Effector CD8-positive, alpha-beta T cell (primary cell): ENCODE measurements around the gene B4GALT5.

Source experiments
- DNase-seq: peaks from one replicate; lab custom pipeline; 2025; lab: John Stamatoyannopoulos, UW

The B4GALT5 gene

DNA sequence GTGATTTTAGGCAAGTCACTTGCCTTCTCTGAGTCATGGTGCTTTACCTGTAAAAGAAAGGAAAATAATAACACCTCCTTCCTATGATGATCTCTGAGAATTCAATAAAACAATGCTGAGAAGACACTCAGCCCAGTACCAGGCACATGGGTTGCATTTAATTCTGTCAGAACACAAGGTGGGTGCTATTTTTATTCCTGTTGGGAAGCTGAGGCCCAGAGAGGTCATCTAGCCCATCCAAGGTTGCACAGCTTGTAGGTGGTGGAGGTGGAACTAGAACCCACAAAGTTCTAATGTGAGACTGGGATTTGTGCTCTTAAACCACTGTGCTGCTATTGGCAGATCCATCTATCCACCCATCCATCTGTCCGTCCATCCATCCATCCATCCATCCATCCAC is 106.1 kb downstream of the B4GALT5 start:
- no peak for DNase-seq

GRCh38 chr20:49603209-49603627 is 110.5 kb downstream of the B4GALT5 start:
- DNase-seq, result no peak

DNA sequence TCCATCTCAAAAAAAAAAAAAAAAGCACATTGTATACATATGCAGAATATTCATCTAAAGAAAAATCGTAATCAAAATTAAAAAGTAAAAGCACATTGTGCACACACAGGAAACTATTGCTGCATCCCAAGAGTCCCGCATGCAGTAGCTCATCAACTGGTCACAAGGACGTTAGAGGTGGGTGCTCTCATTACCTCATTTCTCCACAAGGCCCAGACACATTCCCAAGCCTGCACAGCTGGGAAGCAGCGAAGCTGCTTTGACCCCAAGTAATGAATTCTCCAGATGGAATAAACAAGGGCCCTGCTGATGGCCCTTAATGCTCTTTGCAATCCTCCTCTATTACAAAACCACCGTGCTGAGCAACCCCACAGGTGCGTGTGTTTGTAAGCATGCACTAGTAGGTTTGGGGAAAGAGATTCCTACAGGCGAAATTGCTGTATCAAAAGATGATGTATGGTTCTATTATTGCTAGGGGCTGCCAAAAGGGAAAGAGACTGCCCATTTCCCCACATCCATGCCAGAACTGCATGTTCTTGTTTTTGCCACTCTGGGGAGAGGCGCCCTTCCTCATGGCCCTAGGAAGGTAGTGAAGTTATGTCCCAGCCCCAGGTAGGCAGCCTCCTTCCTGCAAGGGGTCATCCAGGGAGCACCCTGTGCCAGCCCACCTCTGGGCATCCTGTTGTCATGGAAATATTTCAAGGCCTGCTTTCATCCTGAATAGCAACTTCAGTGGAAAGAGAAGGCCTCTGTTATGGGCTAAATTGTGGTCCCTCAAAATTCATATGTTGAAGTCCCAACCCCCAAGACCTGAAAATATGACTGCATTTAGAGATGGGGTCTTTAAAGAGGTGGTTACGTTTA is 111.1 kb downstream of the B4GALT5 start:
- DNase-seq, result no peak

GRCh38 chr20:49601153-49601924 is 112.3 kb downstream of the B4GALT5 start:
- DNase-seq, result no peak

DNA sequence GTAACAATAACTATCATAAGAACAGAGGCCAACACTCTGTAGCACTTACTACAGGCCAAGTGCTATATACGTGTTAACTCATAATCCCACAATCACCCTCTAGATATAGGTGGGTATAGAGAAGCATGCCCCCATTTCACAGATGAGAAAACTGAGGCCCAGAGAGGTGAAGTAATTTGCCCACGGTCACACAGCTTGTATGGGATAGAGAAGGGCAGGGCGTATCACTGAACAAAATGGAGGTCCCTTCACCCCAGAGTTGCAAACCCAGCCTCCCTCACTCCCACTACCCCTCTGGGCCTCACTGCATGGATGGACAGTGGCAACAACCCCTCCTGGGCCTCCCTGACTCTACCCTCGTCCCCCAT is 113.9 kb downstream of the B4GALT5 start:
- DNase-seq, result no peak

GRCh38 chr20:49597825-49598395 is 115.8 kb downstream of the B4GALT5 start:
- no peak for DNase-seq

DNA sequence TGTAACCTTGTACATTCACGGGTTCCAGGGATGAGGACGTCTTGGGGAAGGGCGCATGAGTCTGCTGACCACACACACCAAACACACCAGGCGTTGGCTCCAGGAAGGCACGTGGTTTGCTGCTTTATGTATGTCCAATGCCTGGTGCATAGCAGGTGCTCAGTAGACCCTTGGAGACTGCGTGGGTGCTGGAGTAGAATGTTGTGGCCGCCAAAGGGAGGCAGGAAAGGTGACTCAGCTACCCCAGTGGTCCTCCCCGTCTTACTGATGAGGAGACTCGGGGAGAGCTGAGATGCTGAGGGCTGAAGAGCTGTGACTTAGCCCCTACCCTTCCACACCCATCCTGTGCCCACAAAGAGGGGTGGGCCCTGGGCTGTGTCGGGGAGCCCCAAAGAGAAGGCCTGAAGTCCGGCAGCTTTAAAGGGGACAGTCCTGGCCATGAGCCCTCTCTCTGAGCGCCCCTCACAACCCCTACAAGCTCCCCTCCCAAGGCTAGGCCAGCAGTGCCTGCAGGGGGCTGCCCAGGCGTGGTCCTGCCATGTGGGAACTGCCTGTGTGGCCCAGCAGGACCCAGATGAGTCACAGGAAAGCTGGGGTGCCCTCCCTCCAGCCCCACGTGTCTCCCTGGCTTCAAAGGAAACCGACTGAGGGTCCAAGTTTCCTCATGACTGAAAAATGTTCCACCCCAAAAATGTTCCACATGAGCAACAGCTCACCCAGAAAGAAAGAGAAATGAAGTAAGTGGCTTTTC is 117.7 kb downstream of the B4GALT5 start:
- DNase-seq, result no peak

- no peak for DNase-seq
Measured at GRCh38 chr20:49595346-49595745, 118.3 kb downstream of the B4GALT5 start.

- no peak for DNase-seq
Measured at GRCh38 chr20:49594931-49595315, 118.8 kb downstream of the B4GALT5 start.

GRCh38 chr20:49594143-49594930 is 119.3 kb downstream of the B4GALT5 start:
- no peak for DNase-seq

DNA sequence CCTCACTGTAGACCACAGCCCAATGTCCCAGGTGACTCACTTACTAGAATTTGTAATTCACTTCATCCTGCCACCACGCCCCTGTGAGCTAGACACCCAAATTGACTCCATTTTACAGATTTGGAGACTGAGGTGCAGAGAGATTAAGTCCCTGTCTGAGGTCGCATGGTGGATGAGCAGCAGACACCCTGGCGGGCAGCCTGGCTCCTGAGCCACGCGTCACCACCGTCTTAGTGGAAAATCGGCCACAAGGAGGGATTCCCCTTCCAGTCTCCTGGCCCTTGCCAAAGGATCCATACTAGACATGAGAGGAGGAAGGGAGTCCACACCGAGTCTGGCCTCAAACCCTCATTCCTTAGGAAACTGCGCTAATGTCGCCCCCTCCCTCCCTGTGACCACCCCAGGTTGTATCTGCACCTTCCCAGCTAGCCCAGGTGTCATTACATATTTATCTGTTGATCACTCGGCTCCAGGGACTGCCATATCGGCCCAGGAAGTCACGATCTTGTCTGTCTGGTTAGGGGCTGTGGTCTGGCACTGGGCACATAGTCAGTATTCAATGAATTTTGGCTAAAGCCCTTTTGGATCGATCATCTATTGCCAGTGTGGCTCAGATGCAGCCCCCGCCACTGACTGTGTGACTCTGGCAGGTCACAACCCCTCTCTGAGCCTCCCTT is 120.1 kb downstream of the B4GALT5 start:
- DNase-seq, result no peak

DNA sequence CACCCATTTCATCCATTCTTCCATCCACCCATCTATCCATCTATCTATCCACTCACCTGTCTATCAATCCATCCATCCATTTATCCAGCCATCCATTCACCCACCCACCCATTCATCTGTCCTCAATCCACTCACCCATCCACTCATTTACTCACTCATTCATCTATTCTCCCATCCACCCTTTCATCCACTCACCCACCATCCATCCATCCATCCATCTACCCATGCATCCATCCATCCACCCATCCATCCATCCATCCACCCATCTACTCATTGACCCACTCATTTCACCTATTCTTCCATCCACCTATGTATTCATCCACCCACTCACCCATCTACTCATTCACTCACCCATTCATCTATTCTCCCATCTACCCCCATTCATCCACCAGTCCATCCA is 121.6 kb downstream of the B4GALT5 start:
- no peak for DNase-seq

- no peak for DNase-seq
Measured at GRCh38 chr20:49591217-49591865, 122.3 kb downstream of the B4GALT5 start.

DNA sequence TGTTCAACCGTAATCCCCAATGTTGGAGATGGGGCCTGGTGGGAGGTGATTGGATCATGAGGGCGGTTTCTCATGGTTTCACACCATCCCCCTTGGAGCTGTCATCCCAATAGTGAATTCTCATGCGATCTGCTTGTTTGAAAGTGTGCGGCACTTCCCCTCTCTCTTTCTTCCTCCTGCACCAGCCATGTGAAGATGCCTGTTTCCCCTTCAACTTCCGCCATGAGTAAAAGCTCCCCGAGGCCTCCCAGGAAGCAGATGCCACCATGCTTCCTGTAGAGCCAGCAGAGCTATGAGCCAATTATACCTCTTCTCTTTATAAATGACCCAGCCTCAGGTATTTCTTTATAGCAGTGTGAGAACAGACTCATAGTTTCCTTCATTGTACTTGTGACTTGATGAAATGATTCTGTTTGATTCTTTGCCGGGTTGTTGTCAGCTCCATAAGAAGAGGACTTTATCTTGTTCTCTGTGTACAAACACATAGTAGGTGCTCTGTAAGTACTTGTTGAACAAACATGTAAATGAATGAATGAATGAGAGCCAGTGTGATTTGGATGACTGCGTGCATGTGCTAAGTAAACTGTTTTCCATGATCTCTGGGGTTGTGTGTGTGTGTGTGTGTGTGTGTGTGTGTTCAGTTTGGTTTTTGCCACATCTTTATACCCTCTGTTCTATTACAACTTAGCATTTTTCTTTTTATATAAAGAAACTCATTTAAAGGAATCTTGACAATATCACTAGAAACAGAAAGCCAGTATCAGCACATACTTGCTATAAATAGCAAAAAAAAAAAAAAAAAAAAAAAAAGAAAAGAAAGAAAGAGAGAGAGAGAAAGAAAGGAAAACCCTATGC is 123.3 kb downstream of the B4GALT5 start:
- no peak for DNase-seq

GRCh38 chr20:49589747-49590146 is 123.9 kb downstream of the B4GALT5 start:
- no peak for DNase-seq

DNA sequence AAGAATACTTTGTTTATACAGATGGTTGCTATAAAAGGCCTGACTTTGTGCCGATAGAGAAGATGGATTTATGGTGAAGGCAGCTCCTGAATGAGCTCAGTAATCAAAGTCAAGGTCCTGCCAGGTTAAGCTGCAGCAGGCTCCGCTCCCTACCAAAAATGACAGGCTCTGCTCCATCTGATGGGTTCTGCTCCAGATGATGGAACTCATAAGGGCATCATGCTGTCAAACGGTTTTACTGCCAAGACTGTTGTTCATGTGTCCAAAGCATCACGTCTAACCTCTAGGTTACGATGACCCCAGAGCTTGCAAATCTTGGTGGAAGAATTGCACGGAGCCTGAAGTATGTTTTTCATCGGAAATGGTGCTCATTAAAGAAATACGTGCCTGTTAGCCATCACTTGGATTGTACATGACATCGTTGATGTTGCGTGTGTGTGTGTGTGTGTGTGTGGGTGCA is 126.5 kb downstream of the B4GALT5 start:
- DNase-seq, result no peak

DNA sequence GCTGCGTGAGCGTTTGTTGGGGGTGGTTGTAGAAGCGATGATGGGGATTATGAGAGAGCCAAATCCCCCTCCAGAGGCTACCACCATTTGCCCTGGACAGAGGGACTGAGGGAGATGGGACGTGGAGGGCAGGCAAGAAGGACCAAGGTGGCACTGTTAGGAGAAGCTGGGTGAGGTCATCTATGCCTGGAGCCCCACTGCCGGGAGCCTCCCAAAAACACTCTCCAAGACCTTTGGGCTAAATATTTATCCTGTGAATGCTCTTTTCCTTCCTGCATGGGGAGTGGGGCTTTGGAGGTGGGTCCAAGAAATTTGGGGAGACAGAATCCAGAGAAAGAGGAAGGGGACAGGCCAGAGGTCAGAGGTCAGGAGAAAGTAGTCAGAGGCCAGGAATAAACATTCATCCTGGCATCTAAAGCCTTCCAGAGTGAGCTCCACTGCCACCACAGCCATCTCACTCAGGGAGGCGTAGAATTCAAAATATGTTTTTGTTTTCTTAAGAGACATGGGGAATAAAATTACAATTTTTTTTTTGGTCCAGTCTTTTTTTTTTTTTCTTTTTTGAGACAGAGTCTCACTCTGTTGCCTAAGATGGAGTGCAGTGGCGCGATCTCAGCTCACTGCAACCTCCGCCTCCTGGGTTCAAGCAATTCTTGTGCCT is 128.0 kb downstream of the B4GALT5 start:
- DNase-seq, result no peak
